Activated CD4-positive, alpha-beta T cell treated with anti-CD3 and anti-CD28 coated beads, Interleukin-2, amount 50 U/mL, for 1 hour (primary cell): ENCODE data around the gene ZAP70.

Experiments used
- DNase-seq: peaks from one replicate; pipeline ENCODE4 v3.0.0-alpha.2; 2020

The ZAP70 gene

GRCh38 chr2:97755491-97755890 lies 42.1 kb downstream of the ZAP70 start:
- no peak for DNase-seq

- no peak for DNase-seq
These were observed 43.7 kb downstream of the ZAP70 start for GRCh38 chr2:97757062-97757461.

DNA sequence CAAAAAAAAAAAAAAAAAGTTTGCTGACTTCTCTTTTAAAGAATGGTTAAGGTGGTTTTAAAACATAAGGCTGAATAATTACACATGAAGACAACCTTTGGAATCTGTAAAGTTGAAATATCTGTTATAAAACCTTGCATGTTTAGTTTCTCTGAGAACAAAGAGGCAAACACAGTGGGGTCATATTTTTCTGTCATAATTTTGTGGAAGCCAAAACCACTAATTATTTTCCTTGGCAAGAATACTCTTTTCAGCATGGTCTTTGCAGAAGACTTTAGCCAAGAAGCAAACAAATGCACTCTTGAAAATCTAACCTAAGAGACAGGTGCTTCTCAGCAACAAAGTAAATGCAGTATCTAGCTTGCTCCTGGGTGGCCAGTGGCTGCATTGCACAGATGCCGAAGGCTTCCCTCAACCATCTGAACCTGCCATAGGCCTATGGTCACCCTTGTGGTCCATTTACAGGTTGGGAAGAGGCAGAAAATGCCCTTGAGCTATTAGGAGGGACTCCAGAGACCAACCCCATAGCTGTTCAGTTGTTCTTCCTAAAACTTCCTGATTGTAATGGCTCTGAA lies 44.8 kb downstream of the ZAP70 start:
- DNase-seq = no peak

- no peak for DNase-seq
These were observed 46.5 kb downstream of the ZAP70 start for GRCh38 chr2:97759727-97760407.

DNA sequence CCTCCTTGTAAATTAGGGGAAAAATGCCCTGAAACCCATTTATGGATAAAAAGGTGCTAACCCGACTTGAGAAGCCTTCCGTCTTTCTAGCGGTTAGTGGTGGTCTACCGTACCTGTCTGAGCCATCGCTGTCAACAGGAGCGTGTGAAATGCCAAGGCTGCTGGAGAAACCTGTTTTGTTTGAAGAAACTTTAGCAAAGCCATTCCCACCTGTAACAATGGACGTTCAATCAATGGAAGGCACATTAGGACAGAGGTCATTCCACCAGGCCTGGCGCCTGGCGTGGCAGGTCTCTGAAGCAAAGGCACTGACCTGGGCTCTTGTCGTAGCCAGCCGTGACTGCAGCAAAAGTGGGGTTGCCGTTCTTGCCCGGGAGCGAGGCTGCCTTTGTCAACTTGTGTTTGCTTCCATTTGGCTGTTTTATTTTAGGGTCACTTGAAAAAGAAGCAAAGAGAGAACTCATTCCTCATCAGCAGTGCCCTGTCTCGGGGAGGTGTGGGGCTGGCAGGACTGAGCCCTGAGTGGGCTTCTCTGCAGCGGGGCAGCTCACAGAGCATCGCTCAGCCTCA lies 47.2 kb downstream of the ZAP70 start:
- no peak for DNase-seq

GRCh38 chr2:97761192-97761591 lies 47.8 kb downstream of the ZAP70 start:
- peak; percentile 36 for DNase-seq

DNA sequence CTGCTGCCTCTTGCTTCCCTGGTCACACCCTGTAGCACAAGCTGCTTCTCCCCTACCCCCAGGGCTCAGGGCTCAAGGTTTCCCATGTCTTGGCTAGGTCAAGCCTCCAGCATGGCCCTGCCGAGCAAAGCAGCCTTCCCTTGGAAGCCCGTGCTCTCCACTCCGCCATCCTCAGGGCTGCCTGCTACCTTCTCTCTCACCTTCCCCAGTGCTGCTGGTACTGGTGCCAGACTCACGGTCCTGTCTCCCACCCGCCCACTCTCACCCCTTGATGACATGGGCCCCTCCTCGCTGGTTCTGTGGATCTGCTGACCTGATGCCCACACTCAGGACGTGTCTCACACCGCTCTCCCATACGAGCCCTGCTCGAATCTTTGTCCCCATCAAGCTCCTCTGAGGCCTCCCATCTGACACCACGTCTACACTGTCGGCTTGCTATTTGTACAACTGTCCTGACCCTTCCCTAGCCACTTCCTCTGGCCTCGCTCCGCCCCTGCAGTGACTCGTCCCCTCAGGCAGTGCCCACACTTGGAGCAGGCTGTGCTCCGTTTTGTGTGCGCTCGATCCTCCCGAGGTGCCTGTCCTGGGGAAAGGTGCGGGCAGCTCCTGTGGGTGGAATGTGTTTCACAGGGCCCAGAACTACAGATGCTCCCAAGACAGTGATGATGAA lies 49.9 kb downstream of the ZAP70 start:
- DNase-seq = no peak

- DNase-seq = no peak
These were observed 51.3 kb downstream of the ZAP70 start for GRCh38 chr2:97764559-97765263.

DNA sequence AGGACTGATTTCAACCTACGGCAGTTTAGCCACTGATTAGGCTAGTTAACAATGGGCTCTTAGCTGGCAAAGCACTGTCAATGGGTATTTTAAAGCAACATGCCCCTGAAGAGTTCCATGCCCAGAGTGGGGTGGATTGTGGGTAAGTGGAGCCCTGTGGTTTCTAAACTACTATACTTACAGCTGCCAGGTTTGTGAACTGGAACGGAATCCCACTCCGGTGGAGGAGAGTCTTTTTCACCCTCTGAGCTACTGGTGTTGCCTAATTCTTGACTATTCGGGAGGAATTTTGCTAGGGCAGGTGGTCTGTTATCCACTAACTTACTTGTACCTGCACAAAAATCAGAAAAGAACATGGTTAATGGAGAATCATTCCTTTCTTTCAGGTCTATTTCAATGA lies 52.6 kb downstream of the ZAP70 start:
- no peak for DNase-seq

DNA sequence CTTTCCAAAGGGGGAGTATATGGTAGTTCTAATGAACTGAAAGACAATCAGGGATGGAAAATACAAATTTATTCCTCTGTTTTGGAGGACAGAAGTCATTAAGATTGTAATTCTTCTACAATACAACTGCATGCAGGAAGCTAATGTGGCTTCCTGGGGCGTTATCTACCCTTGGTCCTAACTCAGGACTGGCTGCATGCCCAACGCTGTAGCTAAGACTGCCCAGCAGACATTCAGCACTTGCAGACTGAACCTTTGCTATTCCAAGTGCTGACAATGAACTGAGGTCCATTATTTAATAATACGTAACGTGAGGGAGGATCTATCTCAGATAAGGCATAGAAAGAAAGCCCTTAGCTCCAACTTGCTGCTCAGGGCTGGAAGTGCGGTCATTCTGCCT lies 53.2 kb downstream of the ZAP70 start:
- DNase-seq = no peak

DNA sequence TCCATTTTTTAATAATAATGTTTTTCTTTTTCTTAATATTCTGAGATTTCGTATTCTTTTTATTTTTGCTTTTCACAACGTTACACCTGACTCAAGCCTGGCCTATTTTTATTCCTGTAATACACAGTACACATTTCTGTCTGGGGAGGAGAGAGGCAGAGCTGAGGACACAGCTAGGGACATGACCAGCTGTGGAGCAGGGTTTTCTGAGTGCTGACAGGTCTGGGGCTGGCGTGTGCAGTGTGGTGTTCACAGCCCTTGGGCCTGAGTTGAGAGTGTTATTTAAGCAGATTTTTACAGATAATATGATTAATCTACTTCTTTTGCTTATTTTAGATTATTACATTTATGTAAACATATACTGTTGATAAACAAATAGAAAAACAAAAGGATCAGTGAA lies 55.9 kb downstream of the ZAP70 start:
- DNase-seq = no peak

GRCh38 chr2:97769711-97770110 lies 56.3 kb downstream of the ZAP70 start:
- DNase-seq = no peak

- DNase-seq = no peak
These were observed 57.1 kb downstream of the ZAP70 start for GRCh38 chr2:97770445-97770844.

- DNase-seq = no peak
These were observed 61.0 kb downstream of the ZAP70 start for GRCh38 chr2:97774425-97774824.

- no peak for DNase-seq
These were observed 61.7 kb downstream of the ZAP70 start for GRCh38 chr2:97775074-97775473.

DNA sequence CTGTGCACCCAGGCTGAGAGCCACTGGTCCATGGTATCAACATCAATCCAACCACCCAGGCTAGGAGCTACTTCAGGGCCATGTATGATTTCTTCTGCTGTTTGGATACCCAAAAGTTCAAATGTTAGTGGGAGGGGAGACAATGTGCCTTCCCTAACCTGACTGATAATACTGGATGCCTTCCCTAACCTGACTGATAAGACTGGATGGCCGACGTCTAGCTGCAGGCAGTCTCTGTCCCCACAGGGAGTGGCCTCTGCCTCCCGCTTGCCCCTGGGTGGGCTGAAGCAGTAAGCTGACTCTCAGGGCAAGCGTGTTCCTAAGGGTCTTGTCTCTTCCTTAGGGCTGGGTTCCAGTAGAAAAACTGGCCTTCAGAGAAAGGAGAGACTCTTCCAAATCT lies 65.8 kb downstream of the ZAP70 start:
- DNase-seq = no peak

DNA sequence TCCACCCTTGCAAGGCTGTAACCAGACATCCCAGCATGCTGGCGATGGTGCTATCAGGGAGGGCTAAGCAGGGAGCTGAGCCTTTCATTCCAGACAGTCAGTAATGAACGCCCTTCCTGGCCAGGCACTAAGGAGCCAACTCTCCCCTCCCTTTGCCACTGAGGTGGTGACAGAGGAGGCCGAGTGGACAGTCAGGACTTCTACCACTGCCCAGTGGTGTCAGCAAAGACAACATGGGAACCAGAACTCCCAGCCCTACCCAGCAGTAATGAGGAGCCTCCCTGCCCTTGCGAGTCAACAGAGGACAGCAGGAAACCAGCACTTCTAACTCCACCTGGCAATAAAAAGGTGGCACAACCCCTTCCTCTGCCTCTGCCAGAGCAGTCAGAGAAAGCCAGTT lies 68.6 kb downstream of the ZAP70 start:
- DNase-seq = no peak

GRCh38 chr2:97784953-97785352 lies 71.6 kb downstream of the ZAP70 start:
- DNase-seq = no peak

DNA sequence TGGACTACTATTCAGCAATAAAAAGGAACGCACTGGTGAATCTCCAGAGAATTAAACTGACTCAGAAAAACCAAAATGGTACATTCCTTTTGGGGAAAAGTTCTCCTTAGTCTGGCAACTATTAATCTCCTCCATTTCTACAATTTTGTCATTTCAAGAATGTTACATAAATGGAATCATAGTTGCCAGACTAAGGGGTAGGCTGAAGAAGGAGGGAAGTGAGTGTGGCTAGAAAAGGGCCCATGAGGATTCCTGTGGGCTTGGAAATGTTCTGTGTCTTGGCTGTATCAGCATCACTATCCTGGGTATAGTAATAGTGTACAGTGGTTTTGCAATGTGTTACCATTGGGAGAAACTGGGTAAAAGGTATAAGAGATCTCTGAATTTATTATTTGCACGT lies 72.4 kb downstream of the ZAP70 start:
- DNase-seq = no peak

DNA sequence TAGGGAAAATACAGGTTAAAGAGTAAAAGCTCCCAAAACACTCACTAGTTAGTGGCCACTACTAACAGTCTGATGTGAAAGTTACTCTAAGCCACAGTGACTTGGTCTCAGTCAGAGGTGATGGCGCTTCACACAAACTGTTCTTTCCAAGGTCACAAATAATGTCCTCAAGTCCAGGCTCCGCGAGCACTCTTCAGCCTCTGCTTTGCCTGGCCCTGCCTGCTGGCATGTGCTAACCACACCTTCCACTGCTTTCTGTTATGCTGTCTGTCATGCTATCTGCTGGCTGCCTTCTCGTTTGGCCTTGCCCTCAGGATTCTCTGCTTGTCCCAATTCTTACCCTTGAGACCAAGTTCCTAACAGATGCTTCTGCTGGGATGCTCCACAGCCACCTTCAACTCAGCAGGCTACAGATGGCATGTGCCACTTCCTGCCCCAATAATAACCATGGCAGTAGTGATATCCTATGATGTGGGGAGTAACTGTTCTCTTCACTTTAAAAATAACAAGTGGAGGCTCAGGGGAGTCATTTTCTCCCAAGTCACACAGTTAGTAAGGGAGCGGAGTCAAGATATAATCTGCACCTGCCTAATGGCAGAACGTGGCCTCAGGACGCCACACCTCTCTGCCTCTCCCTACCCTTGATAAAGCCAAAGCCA lies 75.7 kb downstream of the ZAP70 start:
- no peak for DNase-seq
